Heart right ventricle (tissue), 16 donors: Measurements from ENCODE around the gene MIOS. TPM values are rescaled to one million over a fixed set of nuclear protein-coding genes. Genes with fewer than 3 reads are reported as not detected.

ENCODE experiments used
- ATAC-seq, 8 donors: fragments of 200-7000 bp; cut with Tn5 transposase; one replicate each; pipeline ENCODE4 v1.9.1; 2020; ENCODE audit warnings: mild to moderate bottlenecking in 8 of 8, moderate library complexity in 8 of 8, moderate number of reproducible peaks in 1 of 8
- DNase-seq, 2 donors: peaks; one replicate each; pipeline ENCODE4 v3.0.0-alpha.2; 2020
- H3K27ac ChIP-seq, 10 donors: fragments of 200-600 bp; sonication (generic) in 2 of 10; one replicate each; pipeline versions ENCODE4 v1.5.0 to v1.8.0; 2020 to 2022; ENCODE audit warnings: mild to moderate bottlenecking in 3 of 10
- H3K27me3 ChIP-seq, 7 donors: fragments of 200-600 bp; one replicate each; pipeline ENCODE4 v1.8.0; 2021 to 2022; ENCODE audit warnings: mild to moderate bottlenecking in 2 of 7
- H3K36me3 ChIP-seq, 9 donors: fragments of 200-600 bp; sonication (generic) in 1 of 9; one replicate each; pipeline versions ENCODE4 v1.5.0 to v1.8.0; 2020 to 2022; ENCODE audit warnings: mild to moderate bottlenecking in 2 of 9
- H3K4me1 ChIP-seq, 9 donors: fragments of 200-600 bp; sonication (generic) in 1 of 9; one replicate each; pipeline versions ENCODE4 v1.5.0 to v1.8.0; 2020 to 2022; ENCODE audit warnings: mild to moderate bottlenecking in 4 of 9
- H3K4me3 ChIP-seq, 10 donors: fragments of 200-600 bp; sonication (generic) in 2 of 10; one replicate each; pipeline versions ENCODE4 v1.5.0 to v1.8.0; 2020 to 2022; ENCODE audit warnings: mild to moderate bottlenecking in 7 of 10, moderate library complexity in 2 of 10
- H3K9me3 ChIP-seq, 11 donors: fragments of 200-600 bp in 10 of 11; sonication (generic) in 2 of 11; one replicate each; pipeline versions ENCODE4 v1.5.0 to v1.8.0; 2013 to 2022; ENCODE audit warnings: mild to moderate bottlenecking in 2 of 11, control low read depth in 1 of 11, moderate library complexity in 1 of 11
- CTCF ChIP-seq, 9 donors: fragments of 200-600 bp; sonication (generic) in 2 of 9; IDR thresholded peaks; one replicate each; pipeline versions ENCODE4 v1.5.0 to v1.8.0; 2021 to 2022; ENCODE audit warnings: antibody characterized with exemption in 9 of 9, mild to moderate bottlenecking in 5 of 9, moderate library complexity in 1 of 9
- WGBS, 2 donors: extraction: QIAGEN DNeasy Blood & Tissue Kit; methylation state at CpG; one replicate each; pipeline ENCODE4 v1.1.7; 2013; ENCODE audit warnings: inconsistent platforms in 1 of 2; 5-methylcytosine and 5-hydroxymethylcytosine counted together
- intact Hi-C, 10 donors: fragments of 100-400 bp; cut with DNase I; formaldehyde crosslinking; loops; one replicate each; pipeline versions ENCODE4 v1.11.1 to v1.14.2; 2022
- polyA plus RNA-seq, 2 donors: library from polyadenylated mRNA; stranded (reverse); fragments of 200-250 nt; gene quantifications; one replicate each; pipeline ENCODE4 v1.2.3, GENCODE V29; 2013
- total RNA-seq, 10 donors: library from RNA; stranded (reverse); fragmentation: NEBNext Ultra II Directional in 3 of 10; extraction: Animal tissue kit (Norgen Biotek cat#: 25700) in 3 of 10; gene quantifications; one replicate each; pipeline versions ENCODE4 v1.2.1 to v1.2.4, GENCODE V29; 2021 to 2023
- donor health status: Arrhythmogenic right ventricular cardiomyopathy.
- donor health status: ischemic (EF 13 %, LVEDD 7.1; RV severe dilation, severe dysfunction).
- donor health status: healthy with polysubstance abuse.
- donor health status: DM: no; HTN: yes; CAD: no.
- donor health status: DM: no; HTN: no; CAD: no.
- donor health status: ischemic (EF 25% LVEDD 6.9; RV normal size, moderate dysfunction).
- donor health status: ischemic (EF 25% LVEDD 5.7; RV mildly dilated, moderate dysfunction).
- donor health status: healthy.
- donor health status: DM: yes; HTN: yes; CAD: no.
- donor health status: Ischemic cardiomyopathy.
- donor health status: ischemic (EF 35%, LVEDD 5.7; RV mildly dilated, moderate dysfunction).
- donor health status: nonischemic (EF 11% LVEDD 7.7; RV severe dilation, severe dysfunction).
- donor health status: DM: yes; HTN: yes; CAD: no.
- donor health status: PGD.
- donor health status: ischemic (EF 29% LVEDD 5.4; RV normal size, mild dysfunction).
- donor health status: nonischemic (EF 23%, LVEDD 6.1; RV moderate dilation, normal function).

MIOS gene
- total and polyA plus RNA-seq, 12 donors, result 8.9 to 28.8 (median 20.7) TPM

- Histone ChIP-seq H3K27ac (no peak overlapping the region), H3K4me3 (no peak overlapping the region), H3K4me1 (peaks cover 0 to 4% (median 0%) of the 10 kb centered on the region in 9 donors), H3K9me3 (no peaks in the 10 kb centered on the region), H3K36me3 (no peaks in the 10 kb centered on the region), H3K27me3 (no peaks in the 10 kb centered on the region)
- no peak for TF ChIP-seq CTCF (IDR thresholded peaks at IDR 0.05)
- intact Hi-C loops, result no loop called here
- ATAC-seq (no peak), DNase-seq (no peak)
- WGBS, 2 donors, result 82 to 83% methylated on average over 3 of the region's 3 CpGs
Observed at GRCh38 chr7:7617550-7617949, 50.9 kb downstream of the MIOS start.

GRCh38 chr7:7618410-7618809 lies 51.7 kb downstream of the MIOS start:
- H3K9me3 ChIP-seq, result no peaks in the 10 kb centered on the region
- no peak overlapping the region for H3K4me3 ChIP-seq
- ATAC-seq (no peak), DNase-seq (no peak)
- no peak for TF ChIP-seq CTCF (IDR thresholded peaks at IDR 0.05)
- H3K27me3 ChIP-seq, result no peaks in the 10 kb centered on the region
- peaks cover 0 to 4% (median 0%) of the 10 kb centered on the region in 9 donors for H3K4me1 ChIP-seq
- H3K27ac ChIP-seq, result no peak overlapping the region
- H3K36me3 ChIP-seq, result no peaks in the 10 kb centered on the region
- intact Hi-C loops, result no loop called here
- WGBS, 2 donors, result 94 to 98% methylated on average over 1 of the region's 1 CpG

GRCh38 chr7:7620236-7620635 lies 53.6 kb downstream of the MIOS start:
- Histone ChIP-seq H3K9me3 (no peaks in the 10 kb centered on the region), H3K27me3 (no peaks in the 10 kb centered on the region), H3K4me1 (no peaks in the 10 kb centered on the region), H3K4me3 (no peak overlapping the region), H3K36me3 (no peaks in the 10 kb centered on the region), H3K27ac (no peak overlapping the region)
- intact Hi-C loops, result no loop called here
- WGBS, 2 donors, result 95 to 96% methylated on average over 1 of the region's 1 CpG
- DNase-seq, result no peak
- ATAC-seq, result no peak
- no peak for TF ChIP-seq CTCF (IDR thresholded peaks at IDR 0.05)

- no peaks in the 10 kb centered on the region for H3K4me1 ChIP-seq
- H3K27me3 ChIP-seq, result no peaks in the 10 kb centered on the region
- DNase-seq, result no peak
- no peaks in the 10 kb centered on the region for H3K9me3 ChIP-seq
- no peak for TF ChIP-seq CTCF (IDR thresholded peaks at IDR 0.05)
- H3K36me3 ChIP-seq, result no peaks in the 10 kb centered on the region
- H3K27ac ChIP-seq, result no peak overlapping the region
- ATAC-seq, result no peak
- intact Hi-C loops, result no loop called here
- H3K4me3 ChIP-seq, result no peak overlapping the region
Observed at GRCh38 chr7:7620644-7621210, 54.0 kb downstream of the MIOS start.
